Tibial artery (tissue), 4 donors: ENCODE results near the gene BOD1L1.

Experiments
- DNase-seq, 2 donors: peaks; one replicate each; pipeline ENCODE4 v3.0.0-alpha.2; 2019
- H3K27ac ChIP-seq, 2 donors: fragments of 200-600 bp; sonication (generic) in 1 of 2; 1 replicate in 1 of 2; 2 replicates in 1 of 2; pipeline ENCODE4 v1.5.1; 2018 to 2019; ENCODE audit warnings: mild to moderate bottlenecking in 1 of 2
- H3K27me3 ChIP-seq, 2 donors: fragments of 200-600 bp; sonication (generic) in 1 of 2; one replicate each; pipeline versions ENCODE4 v1.5.1 to v1.6.0; 2016 to 2019
- H3K36me3 ChIP-seq, 3 donors: fragments of 200-600 bp; sonication (generic) in 2 of 3; one replicate each; pipeline ENCODE4 v1.5.1; 2016 to 2019; ENCODE audit warnings: mild to moderate bottlenecking in 2 of 3
- H3K4me1 ChIP-seq, 4 donors: fragments of 200-600 bp; sonication (generic) in 2 of 4; 1 replicate in 3 of 4; 2 replicates in 1 of 4; pipeline ENCODE4 v1.5.1; 2016 to 2019
- H3K4me3 ChIP-seq, 2 donors: fragments of 200-600 bp; sonication (generic) in 1 of 2; 1 replicate in 1 of 2; 2 replicates in 1 of 2; pipeline ENCODE4 v1.5.1; 2018 to 2019; ENCODE audit warnings: mild to moderate bottlenecking in 2 of 2
- H3K9me3 ChIP-seq, 3 donors: fragments of 200-600 bp; sonication (generic) in 1 of 3; one replicate each; pipeline ENCODE4 v1.5.1; 2016 to 2019
- CTCF ChIP-seq, 2 experiments: fragments of 200-600 bp in 1 of 2; fragments of 450-650 bp in 1 of 2; IDR thresholded peaks; one replicate each; pipeline ENCODE4 v1.5.1; 2017 to 2019; ENCODE audit warnings: antibody characterized with exemption in 2 of 2, mild to moderate bottlenecking in 1 of 2, moderate library complexity in 1 of 2
- intact Hi-C: fragments of 100-400 bp; cut with DNase I; formaldehyde crosslinking; loops from one replicate; pipeline ENCODE4 v1.15.0; 2023; ENCODE audit warnings: low total_unique reads

The BOD1L1 gene

DNA sequence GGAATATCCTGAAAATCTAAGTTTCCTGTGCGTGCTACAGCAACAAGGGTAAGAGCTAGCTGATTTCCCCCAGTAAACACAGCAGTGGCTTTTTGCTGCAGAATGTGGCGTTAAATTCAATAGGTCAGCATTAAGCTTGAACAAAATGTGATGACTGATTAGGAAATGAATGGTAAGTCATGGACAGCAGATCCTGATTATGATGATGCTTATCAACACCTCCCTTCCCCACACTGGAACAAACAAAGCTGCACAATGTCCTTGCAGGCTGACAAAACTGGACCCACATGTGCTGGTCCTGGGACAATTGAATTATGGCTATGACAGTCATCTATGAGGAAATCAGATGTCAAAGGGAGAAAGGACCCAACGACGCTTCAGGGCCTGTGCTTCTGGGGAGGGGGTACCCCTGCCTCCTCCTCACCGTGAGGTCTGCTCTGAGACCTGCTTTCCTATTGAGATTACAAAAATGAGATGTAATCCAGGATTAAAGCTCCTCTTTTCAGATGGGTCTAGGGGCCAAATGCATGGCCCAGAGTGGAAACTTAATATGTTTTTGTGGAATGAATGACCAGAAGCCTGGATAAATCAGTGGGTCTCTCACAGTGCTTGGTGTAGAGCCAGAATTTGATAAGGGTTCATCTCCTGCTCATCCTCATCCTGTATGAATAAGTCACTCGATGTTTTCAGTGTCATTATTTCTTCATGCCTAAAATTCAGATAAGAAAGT is 32.0 kb upstream of the BOD1L1 start:
- Histone ChIP-seq H3K4me3 (no peak overlapping the region), H3K9me3 (no peaks in the 10 kb centered on the region), H3K36me3 (no peaks in the 10 kb centered on the region), H3K27ac (no peak overlapping the region), H3K27me3 (no peaks in the 10 kb centered on the region), H3K4me1 (peaks cover 0 to 4% (median under 1%) of the 10 kb centered on the region in 4 donors)
- TF ChIP-seq CTCF (IDR thresholded peaks at IDR 0.05), result no peak
- DNase-seq, result no peak
- intact Hi-C loops, result no loop called here

- intact Hi-C loops, result no loop called here
- Histone ChIP-seq H3K27ac (no peak overlapping the region), H3K4me3 (peak overlapping the region in 1 of 2 donors; percentile 37), H3K27me3 (no peaks in the 10 kb centered on the region), H3K36me3 (no peaks in the 10 kb centered on the region), H3K9me3 (no peaks in the 10 kb centered on the region), H3K4me1 (peaks cover 0 to 10% (median 6%) of the 10 kb centered on the region in 4 donors)
- TF ChIP-seq CTCF (IDR thresholded peaks at IDR 0.05), result peak; percentile 60 to 79
- DNase-seq, result peak in 1 of 2 donors; percentile 45
These were observed 29.3 kb upstream of the BOD1L1 start for GRCh38 chr4:13656569-13657405.

DNA sequence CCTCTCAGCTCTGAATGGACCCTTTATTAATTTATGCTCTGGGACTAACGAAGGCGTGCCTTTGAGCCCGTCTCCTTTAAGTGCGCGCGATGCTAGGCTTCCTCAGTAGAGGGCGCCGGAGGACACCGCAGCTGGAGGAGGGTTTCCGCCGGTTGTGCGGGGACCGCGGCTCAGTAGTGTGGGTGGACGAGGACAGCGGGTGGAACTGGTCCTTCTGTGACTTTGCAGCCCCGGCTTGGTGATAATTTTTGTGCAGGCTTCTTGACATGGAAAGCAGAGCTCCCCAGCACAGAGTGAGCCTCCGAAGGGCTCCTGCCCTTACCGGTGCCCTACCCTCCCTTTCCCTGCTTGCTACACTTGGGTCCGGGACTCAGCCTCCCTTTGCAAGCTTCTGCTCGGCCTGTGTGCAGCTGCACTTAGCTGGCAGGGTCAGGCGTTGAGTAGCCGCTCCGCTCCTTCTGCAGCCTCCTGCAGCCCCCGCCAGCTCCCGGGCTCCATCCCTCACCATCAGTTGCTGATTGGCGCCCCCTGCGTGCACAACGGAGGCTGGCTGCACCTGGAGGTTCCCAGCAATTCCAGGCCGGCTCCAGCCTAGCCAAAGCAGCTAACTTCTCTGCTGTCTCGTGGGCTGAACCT is 26.8 kb upstream of the BOD1L1 start:
- H3K4me1 ChIP-seq, result peaks cover 0 to 10% (median 6%) of the 10 kb centered on the region in 4 donors
- peak overlapping the region in 1 of 2 donors; percentile 56 for H3K27ac ChIP-seq
- H3K4me3 ChIP-seq, result peak overlapping the region; percentile 51 to 62
- TF ChIP-seq CTCF (IDR thresholded peaks at IDR 0.05), result peak; percentile 65 to 86
- no peaks in the 10 kb centered on the region for H3K9me3 ChIP-seq
- peak; percentile 79 to 86 for DNase-seq
- H3K27me3 ChIP-seq, result no peaks in the 10 kb centered on the region
- no peaks in the 10 kb centered on the region for H3K36me3 ChIP-seq
- intact Hi-C loops, result no loop called here

GRCh38 chr4:13653766-13654161 is 26.2 kb upstream of the BOD1L1 start:
- intact Hi-C loops, result no loop called here
- H3K27ac ChIP-seq, result peak overlapping the region in 1 of 2 donors; percentile 56

More at GRCh38 chr4:13653766-13654161, 26.2 kb upstream of the BOD1L1 start:
- Histone ChIP-seq H3K9me3 (no peaks in the 10 kb centered on the region), H3K4me3 (peak overlapping the region; percentile 51 to 62), H3K36me3 (no peaks in the 10 kb centered on the region), H3K27me3 (no peaks in the 10 kb centered on the region), H3K4me1 (peaks cover 0 to 10% (median 6%) of the 10 kb centered on the region in 4 donors)
- TF ChIP-seq CTCF (IDR thresholded peaks at IDR 0.05), result no peak
- DNase-seq, result no peak
